Myocyte (in vitro differentiated cells): ENCODE results near the gene S100A8. TPM values are rescaled to one million over a fixed set of nuclear protein-coding genes. Genes with fewer than 3 reads are reported as not detected.

ENCODE experiments used
- DNase-seq: peaks from one replicate; pipeline ENCODE4 v3.0.0-alpha.2; 2012; ENCODE audit warnings: low read depth
- total RNA-seq: library from RNA; depleted of rRNA; stranded (reverse); fragments of >200 nt; gene quantifications from 2 replicates; pipeline ENCODE4 v1.2.3, GENCODE V29; 2014

The S100A8 gene
- total RNA-seq, 1 donor from 2014 or later: not detected

DNA sequence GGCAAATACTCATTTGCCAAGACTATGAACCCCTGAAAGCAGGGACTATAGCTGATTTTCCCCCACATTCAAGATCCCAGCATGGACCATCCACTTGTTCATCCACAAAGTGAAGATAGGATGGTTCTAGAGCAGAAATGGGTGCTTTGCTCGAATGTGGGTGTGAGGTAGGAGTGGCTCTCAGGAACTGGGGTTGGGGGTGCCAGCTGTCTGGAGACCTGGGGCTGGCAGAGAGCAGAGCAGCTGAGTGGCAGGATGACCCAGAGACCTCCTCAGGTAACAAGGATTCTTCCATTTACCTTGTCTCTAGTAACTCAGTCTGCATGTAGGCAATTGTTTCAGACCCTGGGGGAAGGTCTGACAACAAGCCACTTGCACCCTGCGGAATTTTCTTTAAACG, 27.2 kb downstream of the S100A8 start:
- no peak for DNase-seq

DNA sequence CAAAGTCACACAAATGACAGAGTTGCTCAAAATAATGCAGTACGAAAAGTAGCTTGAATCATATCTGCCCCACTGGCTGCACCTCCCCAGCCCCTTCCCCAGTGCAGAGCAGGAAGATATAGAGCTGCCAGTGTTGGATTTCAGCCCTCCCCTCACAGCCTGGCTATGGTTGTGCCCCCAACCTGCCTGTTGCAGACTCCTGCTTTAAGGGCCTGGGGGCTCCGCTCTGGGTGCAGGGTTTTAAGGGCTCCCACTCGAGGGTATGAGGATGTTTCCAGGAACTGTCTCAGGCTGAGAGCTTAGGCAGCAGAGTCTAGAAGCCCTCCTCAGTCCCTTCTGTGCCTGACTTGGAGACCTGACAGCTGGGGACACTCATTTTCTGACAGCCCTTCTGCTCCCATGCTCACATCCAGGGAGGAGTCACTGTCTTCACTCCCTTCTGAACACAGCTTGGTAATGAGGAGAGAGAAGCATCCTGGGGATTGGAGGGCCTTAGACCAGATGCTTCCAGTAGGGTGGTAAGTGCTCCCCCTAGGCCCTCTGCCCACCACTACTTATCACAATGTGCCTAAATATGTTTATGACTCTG, 28.6 kb downstream of the S100A8 start:
- no peak for DNase-seq

- DNase-seq: no peak
Observed at GRCh38 chr1:153361480-153362109, 29.3 kb downstream of the S100A8 start.

GRCh38 chr1:153360592-153361479, 30.0 kb downstream of the S100A8 start:
- no peak for DNase-seq

DNA sequence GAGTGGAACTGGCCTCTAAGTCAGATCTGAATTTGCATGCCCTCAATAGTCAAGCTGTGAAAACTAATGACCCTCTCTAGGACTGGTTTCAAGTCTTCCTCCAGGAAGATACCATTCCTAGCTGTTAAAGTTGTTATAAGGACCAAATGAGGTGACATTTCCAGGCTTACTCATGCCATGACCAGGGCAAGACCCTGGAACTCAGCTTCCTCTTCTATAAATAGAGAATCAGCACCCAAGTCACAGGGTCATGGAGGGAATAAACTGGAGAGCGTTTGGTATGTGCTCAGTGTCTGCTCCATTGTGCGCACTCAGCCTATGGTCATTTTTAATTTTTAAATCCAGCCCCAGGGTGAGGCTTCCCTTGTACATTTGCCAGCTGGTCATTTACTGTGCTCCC, 30.7 kb downstream of the S100A8 start:
- DNase-seq: no peak

DNA sequence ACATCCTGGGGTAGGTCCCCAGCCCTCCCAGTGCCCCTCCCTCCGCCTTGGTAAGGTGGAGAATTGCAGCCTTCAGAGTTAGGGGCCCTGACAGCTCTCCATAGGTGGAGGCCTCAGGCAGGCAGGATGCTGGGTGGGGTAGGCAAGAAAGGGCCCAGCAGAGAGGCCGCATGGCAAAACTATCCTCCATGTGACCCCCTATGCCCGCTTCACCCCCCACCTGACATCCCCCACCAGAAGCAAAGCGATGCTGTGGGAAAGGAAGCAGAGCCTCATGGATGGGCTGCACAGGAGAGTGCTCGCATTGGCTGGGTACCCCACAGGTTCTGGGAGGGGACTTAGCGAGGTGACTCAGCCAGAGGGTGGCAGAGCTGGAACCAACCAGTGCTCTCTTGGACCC, 31.6 kb downstream of the S100A8 start:
- DNase-seq: no peak

DNA sequence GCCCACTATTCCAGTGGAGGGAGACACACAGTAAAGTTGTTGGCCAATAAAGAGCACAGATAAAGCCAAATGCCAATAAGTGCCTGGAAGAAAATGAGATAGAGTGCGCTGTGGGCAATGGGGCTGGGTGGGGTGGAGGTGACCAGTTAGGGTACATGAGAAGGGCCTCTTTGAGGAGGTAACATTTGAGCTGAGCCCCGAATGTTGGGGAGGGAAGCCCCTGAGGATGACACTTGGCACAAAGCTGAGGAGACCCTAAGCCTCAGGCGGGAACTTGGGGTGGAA, 32.2 kb downstream of the S100A8 start:
- no peak for DNase-seq

DNA sequence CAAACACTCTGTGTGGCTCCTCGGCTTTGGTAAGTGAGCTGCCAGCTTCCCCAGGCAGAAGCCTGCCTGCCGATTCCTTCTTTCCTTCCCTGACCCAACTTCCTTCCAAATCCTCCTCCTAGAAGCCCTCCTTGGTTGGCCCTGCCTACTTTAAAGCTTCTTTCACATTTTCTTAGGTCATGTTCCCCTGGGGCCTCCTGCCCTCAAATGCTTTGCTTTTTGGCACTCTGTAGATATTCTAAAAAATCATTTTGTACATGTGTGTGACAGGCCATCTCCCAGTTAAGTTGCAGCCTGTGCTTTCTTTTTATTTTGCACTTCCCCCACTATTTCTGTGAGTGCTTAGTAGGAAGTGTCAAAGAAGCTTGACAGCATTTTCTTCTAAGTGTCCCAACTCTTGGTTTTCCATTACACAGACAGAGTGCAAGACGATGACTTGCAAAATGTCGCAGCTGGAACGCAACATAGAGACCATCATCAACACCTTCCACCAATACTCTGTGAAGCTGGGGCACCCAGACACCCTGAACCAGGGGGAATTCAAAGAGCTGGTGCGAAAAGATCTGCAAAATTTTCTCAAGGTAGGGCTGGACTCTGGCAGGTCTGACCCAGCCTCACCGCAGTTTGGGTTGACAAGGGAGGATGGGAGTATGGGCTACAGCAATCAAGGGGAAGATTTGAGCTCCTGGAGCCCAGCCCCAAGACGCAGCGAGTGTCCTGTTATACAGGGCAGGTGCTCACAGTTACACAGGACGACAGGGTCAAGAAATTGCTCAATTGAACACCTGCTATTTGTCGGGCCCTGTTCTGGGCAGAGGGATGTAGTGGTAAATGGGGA, 32.8 kb downstream of the S100A8 start, which contains the start of gene S100A9:
S100A9 (plus strand) TSS at position 2 of the 838 bp plus-strand sequence; CDS start at position 432, 430 bp downstream.
- DNase-seq: no peak

- no peak for DNase-seq
Observed at GRCh38 chr1:153357076-153357852, 33.6 kb downstream of the S100A8 start.

DNA sequence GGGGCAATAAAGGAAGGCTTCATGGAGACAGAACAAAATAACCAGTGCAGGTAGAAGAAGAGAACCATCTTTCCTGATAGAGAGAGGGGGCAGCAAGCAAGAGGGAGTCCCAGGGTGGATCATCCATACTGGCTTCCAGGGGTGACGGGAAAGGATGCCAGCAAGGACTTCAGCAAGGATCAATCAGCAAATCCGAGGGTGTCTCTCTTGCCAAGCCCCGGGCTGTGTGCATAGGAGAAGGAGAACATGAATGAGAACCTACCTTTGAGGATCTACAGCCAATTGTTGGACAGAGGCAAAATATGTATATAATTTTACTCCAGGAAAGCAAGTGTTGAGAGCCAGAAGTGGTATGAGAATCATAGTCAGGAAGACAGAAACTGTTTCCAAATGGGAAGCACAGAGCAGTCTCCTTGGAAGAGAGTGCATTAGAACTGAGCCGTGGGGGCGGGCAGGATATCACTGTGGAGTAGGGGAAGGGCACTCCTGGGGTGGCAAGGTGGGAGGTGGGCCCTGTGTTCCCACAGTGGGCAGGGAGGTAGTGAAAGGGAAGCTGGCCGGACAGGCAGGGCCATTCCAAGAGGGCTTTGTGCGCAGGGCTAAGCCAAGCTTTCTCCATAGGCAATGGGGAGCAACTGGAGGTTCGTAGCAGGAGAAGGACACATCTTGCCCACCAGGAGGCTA, 34.3 kb downstream of the S100A8 start:
- DNase-seq: no peak

- DNase-seq: peak; percentile 6
Observed at GRCh38 chr1:153355445-153356071, 35.3 kb downstream of the S100A8 start.

DNA sequence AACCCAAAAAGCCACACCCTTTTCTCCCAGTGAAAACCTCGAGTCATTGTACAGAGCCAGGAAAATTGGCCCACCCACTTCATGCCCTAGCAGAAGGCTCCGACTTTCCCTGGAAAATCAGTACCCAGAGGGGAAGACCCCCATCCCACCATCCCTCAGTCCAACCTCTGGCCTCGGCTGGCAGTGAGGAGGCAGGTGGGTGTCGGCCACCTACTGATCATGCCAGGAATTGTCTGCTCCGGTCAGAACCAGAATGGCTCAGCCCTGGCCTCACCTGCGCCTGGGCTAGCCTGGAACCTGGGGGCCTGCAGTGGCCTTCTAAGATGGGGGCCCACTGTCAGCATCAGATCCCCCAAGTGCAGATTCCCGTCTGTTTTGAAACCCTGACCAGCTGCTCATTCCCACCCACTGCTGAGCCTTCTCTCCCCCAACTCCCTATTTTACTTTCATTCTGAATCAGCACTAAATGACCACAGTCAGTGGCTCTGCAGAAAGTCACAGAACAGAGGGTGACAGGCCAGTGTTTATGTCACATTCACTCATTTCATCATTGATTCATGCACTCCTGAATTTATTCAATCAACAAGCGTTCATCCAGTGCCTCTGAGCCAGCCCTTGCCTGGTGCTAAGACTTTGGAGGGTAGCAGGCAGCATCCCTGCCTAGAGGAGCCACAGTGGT, 36.2 kb downstream of the S100A8 start:
- DNase-seq: no peak

GRCh38 chr1:153353226-153353947, 37.5 kb downstream of the S100A8 start:
- no peak for DNase-seq

DNA sequence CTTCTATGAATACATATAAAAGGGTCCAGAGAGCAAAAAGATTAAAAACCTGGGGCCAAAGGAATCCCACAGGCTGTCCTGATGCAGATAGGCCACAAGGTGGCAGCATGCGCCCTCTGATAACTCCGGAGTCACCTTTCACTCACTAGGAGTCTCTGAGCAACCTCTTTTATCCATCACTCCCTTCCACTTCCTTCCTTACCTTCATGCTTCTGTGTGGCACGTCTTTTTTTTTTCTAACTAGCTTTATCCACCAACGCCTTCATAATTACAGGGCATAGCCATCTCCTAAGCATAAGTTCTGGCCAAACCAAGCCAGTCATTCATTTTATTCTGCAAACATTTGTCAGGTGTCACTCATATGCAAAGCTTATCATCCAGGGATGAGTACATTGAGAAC, 38.4 kb downstream of the S100A8 start:
- peak; percentile 69 for DNase-seq

DNA sequence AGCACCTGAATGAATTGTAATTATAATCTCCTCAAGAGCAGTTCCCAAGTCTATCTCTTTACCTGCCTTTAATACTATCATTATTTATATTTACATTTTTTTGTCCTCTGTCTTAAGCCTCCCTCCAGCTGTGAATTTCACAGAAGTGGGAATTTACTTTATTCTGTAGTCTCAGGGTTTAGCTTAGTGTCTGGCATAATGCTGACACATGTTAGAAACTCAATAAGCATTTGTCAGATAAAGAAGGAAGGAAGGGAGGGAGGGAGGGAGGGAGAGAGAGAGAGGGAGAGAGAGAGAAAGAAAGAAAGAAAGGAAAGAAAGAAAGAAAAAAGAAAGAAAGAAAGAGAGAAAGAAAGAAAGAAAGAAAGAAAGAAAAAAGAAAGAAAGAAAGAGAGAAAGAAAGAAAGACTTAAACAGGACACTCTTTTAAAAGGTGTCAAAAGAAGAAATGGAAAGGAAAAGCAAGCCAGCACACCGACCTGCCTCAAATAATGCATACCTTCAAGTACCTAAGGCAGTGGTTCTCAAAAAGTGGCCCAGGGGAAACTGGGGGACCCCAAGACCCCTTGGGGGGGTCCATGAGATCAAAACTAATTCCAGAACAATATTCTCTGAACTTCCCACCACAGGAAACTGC, 40.4 kb downstream of the S100A8 start:
- no peak for DNase-seq

DNA sequence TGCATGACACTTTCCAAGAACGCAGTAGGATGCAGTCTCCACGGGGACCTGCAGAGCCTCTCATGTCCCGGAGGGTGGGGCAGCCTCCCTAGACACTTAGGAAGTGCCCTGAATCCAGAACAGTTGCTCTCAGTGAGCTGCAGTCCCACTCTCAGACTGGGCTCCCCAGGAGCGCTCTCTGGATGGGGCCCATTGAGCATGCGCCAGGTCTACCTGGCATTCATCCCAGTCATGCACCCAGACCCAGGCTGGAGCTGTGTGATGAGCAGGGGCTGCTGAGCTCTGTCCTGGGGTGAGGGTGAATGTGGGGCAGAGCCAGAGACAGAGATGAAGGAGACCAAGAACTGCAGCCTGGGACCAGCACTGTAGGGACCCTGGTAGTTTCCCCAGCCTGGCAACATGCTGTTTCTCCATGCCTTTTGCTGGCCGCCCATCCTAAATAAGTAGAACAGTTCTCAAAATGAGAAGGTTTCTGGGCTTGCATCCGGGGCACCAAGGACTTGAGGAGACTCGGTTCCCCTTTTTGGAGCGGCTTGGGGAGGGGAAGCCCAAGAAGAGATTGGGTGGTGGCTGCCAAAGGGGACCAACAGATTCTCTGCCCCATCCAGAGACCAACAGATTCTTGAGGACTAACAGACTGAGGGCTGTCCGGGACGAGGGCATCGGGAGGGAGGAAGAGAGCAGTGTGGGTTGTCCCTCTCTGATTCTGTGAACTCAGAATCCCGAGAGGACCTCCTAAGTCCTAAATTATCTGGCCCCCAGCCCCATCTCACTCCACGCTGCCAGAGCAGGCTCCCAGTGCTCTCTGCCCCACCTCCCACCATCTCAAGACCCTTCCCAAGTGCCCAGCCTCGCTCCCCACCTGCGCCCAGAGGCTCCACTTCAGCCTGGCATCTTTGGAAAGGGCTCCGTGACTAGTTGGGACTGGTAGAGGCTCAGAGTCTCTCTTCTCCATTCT, 41.2 kb downstream of the S100A8 start:
- no peak for DNase-seq
